PC-3 (cell line): ENCODE measurements around the gene TPM1.

Experiments used
- EZH2 ChIP-seq: fragments of 300-600 bp; sonication (generic); IDR thresholded peaks from one replicate; pipeline ENCODE4 v1.6.1; 2017; ENCODE audit warnings: antibody characterized with exemption, mild to moderate bottlenecking, low read length; ENCODE audit not compliant: unreplicated experiment
- EZH2phosphoT487 ChIP-seq: fragments of 300-600 bp; sonication (generic); IDR thresholded peaks from 2 replicates; pipeline ENCODE4 v1.6.1; 2018; ENCODE audit warnings: mild to moderate bottlenecking, antibody characterized with exemption, low read length, borderline replicate concordance
- TF ChIP-seq, protein P1 (sequence below): fragments of 300-600 bp; sonication (generic); conservative IDR thresholded peaks from 2 replicates; pipeline ENCODE4 v1.5.1; 2017; ENCODE audit warnings: antibody characterized with exemption, low read depth, mild to moderate bottlenecking, low read length

DNA sequence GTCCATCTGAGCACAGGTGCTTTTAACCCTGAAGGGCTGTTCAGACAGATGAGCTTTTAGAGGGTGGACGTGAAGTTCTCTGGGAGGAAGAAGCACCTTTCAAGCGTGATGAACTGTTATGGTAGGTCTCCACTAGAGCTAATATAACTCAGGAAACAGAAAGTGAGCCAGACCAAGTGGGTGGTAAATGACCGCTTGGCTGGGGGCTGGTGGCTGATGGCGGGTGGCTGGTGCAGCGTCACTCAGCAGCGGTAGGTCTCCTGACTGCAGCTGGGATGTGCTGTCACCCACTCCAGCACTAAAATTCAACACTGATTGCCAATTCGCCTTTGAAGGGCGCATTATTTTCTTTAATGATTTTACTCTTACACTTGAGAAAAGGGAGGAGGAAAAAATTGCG, 47.9 kb downstream of the TPM1 start:
- TF ChIP-seq EZH2 = no peak
- TF ChIP-seq, protein P1, sequence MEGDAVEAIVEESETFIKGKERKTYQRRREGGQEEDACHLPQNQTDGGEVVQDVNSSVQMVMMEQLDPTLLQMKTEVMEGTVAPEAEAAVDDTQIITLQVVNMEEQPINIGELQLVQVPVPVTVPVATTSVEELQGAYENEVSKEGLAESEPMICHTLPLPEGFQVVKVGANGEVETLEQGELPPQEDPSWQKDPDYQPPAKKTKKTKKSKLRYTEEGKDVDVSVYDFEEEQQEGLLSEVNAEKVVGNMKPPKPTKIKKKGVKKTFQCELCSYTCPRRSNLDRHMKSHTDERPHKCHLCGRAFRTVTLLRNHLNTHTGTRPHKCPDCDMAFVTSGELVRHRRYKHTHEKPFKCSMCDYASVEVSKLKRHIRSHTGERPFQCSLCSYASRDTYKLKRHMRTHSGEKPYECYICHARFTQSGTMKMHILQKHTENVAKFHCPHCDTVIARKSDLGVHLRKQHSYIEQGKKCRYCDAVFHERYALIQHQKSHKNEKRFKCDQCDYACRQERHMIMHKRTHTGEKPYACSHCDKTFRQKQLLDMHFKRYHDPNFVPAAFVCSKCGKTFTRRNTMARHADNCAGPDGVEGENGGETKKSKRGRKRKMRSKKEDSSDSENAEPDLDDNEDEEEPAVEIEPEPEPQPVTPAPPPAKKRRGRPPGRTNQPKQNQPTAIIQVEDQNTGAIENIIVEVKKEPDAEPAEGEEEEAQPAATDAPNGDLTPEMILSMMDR = no peak
- no peak for TF ChIP-seq EZH2phosphoT487
